ENCODE data around the gene SETD2. TPM values are rescaled to one million over a fixed set of nuclear protein-coding genes. Genes with fewer than 3 reads are reported as not detected.
A peak's percentile ranks its signal among the peaks of the same experiment; 100 is the strongest.

SETD2 gene
- total and polyA plus RNA-seq, 5 donors from 2014 or later: 10.4 to 93.7 (median 11.7) TPM

- Histone ChIP-seq H3K4me3 (ENCODE audit: low read depth, low read length) (no peak overlapping the region), H3K27me3 (ENCODE audit: control insufficient read depth, insufficient read depth, low read length) (no peaks in the 10 kb centered on the region), H3K4me1 (ENCODE audit: control insufficient read depth, insufficient read depth, low read length, poor library complexity, severe bottlenecking) (peaks cover 13% of the 10 kb centered on the region), H3K36me3 (ENCODE audit: control insufficient read depth, insufficient read depth, low read length) (peaks cover 43% of the 10 kb centered on the region), H3K27ac (ENCODE audit: insufficient read depth, low read length, poor library complexity, severe bottlenecking) (no peak overlapping the region), H3K9me3 (ENCODE audit: control insufficient read depth in 2 of 2, low read length in 2 of 2) (no peaks in the 10 kb centered on the region)
- DNase-seq: no peak
- Mint-ChIP-seq H3K27me3 (no peaks in the 10 kb centered on the region), H3K36me3 (peaks cover 21% of the 10 kb centered on the region), H3K27ac (peak overlapping the region in 1 of 3 donors; percentile 75), H3K4me1 (peaks cover 0 to 18% (median 4%) of the 10 kb centered on the region in 4 donors), H3K9me3 (no peaks in the 10 kb centered on the region), H3K4me3 (peak overlapping the region in 3 of 4 donors; percentile 70 to 81 (median 80))
- ATAC-seq (ENCODE audit: low read depth in 2 of 2): no peak
These were observed 155.6 kb downstream of the SETD2 start for GRCh38 chr3:47008234-47008796.

DNA sequence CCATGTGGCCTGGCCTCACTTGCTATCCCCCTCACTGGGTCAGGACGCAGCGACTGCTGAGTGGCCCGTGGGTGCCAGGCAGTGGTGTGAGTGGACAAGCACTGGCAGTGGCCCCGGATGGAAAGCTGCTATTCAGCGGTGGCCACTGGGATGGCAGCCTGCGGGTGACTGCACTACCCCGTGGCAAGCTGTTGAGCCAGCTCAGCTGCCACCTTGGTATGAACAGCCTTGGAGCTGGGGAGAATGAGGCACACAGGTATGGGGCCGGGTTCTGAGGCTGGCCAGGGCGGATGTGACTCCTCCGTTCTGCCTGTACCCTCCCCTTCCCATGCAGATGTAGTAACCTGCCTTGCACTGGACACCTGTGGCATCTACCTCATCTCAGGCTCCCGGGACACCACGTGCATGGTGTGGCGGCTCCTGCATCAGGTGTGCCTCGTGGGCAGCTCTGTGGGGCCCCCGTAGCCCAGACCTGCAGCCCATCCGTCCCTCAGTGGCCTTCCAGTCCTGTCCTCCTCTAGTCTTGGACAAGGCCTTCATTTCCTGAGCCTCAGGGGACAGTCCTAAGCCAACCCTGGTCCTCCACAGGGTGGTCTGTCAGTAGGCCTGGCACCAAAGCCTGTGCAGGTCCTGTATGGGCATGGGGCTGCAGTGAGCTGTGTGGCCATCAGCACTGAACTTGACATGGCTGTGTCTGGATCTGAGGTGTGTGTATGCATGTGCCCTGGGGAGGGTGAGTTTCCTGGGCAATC, 156.3 kb downstream of the SETD2 start:
- no peaks in the 10 kb centered on the region for H3K27me3 Mint-ChIP-seq
- H3K4me3 ChIP-seq (ENCODE audit: low read depth, low read length): no peak overlapping the region
- H3K4me1 ChIP-seq (ENCODE audit: control insufficient read depth, insufficient read depth, low read length, poor library complexity, severe bottlenecking): peaks cover 13% of the 10 kb centered on the region
- peaks cover 0 to 18% (median 4%) of the 10 kb centered on the region in 4 donors for H3K4me1 Mint-ChIP-seq
- DNase-seq (no peak), ATAC-seq (ENCODE audit: low read depth in 2 of 2) (no peak)
- no peak overlapping the region for H3K27ac Mint-ChIP-seq
- H3K27me3 ChIP-seq (ENCODE audit: control insufficient read depth, insufficient read depth, low read length): no peaks in the 10 kb centered on the region
- H3K4me3 Mint-ChIP-seq: peak overlapping the region in 1 of 4 donors; percentile 81
- peaks cover 49% of the 10 kb centered on the region for H3K36me3 ChIP-seq (ENCODE audit: control insufficient read depth, insufficient read depth, low read length)
- no peaks in the 10 kb centered on the region for H3K9me3 ChIP-seq (ENCODE audit: control insufficient read depth in 2 of 2, low read length in 2 of 2)
- H3K9me3 Mint-ChIP-seq: no peaks in the 10 kb centered on the region
- H3K27ac ChIP-seq (ENCODE audit: insufficient read depth, low read length, poor library complexity, severe bottlenecking): no peak overlapping the region
- H3K36me3 Mint-ChIP-seq: peaks cover 21% of the 10 kb centered on the region

GRCh38 chr3:47007001-47007400, 156.9 kb downstream of the SETD2 start:
- Mint-ChIP-seq H3K9me3 (no peaks in the 10 kb centered on the region), H3K4me1 (peaks cover 0 to 18% (median 4%) of the 10 kb centered on the region in 4 donors), H3K36me3 (peaks cover 25% of the 10 kb centered on the region), H3K27me3 (no peaks in the 10 kb centered on the region), H3K27ac (no peak overlapping the region), H3K4me3 (no peak overlapping the region)
- peaks cover 13% of the 10 kb centered on the region for H3K4me1 ChIP-seq (ENCODE audit: control insufficient read depth, insufficient read depth, low read length, poor library complexity, severe bottlenecking)
- peaks cover 55% of the 10 kb centered on the region for H3K36me3 ChIP-seq (ENCODE audit: control insufficient read depth, insufficient read depth, low read length)
- DNase-seq (no peak), ATAC-seq (ENCODE audit: low read depth in 2 of 2) (no peak)
- no peak overlapping the region for H3K4me3 ChIP-seq (ENCODE audit: low read depth, low read length)
- no peaks in the 10 kb centered on the region for H3K9me3 ChIP-seq (ENCODE audit: control insufficient read depth in 2 of 2, low read length in 2 of 2)
- H3K27ac ChIP-seq (ENCODE audit: insufficient read depth, low read length, poor library complexity, severe bottlenecking): no peak overlapping the region
- no peaks in the 10 kb centered on the region for H3K27me3 ChIP-seq (ENCODE audit: control insufficient read depth, insufficient read depth, low read length)

DNA sequence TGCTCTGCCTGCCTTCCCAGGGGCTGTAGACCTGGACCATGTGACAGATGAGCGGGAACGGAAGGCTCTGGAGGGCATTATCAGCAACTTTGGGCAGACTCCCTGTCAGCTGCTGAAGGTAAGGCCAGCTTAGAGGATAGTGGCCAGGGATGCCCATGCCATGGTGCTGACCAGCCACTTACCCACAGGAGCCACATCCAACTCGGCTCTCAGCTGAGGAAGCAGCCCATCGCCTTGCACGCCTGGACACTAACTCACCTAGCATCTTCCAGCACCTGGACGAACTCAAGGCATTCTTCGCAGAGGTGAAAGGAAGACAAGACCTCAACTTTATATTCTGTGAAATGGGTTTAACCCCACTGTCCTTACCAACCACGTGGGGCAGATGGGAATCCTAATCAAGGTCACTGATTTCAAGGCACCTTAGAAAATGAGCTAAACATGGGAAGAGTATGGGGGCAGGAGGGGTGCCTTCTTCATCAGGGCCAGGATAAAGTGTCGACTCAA, 157.7 kb downstream of the SETD2 start:
- DNase-seq: no peak

DNA sequence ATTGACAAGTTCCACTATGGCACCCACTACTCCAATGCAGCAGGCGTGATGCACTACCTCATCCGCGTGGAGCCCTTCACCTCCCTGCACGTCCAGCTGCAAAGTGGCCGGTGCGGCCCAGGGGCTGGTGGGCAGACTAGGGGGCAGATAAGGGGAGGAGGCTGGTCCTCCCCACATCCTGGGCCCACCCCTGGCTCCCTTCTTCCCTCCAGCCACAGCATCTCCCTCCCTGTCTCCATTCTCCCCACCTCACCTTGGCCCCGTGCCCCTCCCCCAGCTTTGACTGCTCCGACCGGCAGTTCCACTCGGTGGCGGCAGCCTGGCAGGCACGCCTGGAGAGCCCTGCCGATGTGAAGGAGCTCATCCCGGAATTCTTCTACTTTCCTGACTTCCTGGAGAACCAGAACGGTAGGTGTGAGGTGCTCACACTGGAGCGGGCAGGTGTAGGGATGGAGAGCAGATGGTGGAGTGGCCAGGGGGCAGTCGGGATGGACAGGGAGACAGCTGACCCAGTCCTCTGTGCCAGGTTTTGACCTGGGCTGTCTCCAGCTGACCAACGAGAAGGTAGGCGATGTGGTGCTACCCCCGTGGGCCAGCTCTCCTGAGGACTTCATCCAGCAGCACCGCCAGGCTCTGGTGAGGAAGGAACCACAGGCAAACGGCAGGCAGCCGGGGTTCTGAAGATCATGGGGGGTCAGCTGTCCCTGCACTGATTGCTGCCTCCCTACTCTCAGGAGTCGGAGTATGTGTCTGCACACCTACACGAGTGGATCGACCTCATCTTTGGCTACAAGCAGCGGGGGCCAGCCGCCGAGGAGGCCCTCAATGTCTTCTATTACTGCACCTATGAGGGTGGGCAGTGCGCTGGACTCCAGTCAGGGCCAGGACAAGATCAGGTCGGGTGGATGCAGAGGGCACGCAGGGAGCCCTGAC, 158.4 kb downstream of the SETD2 start:
- Mint-ChIP-seq H3K4me3 (peak overlapping the region in 1 of 4 donors; percentile 2), H3K27ac (peak overlapping the region in 1 of 3 donors; percentile 69), H3K9me3 (no peaks in the 10 kb centered on the region), H3K27me3 (no peaks in the 10 kb centered on the region), H3K36me3 (peaks cover 25% of the 10 kb centered on the region), H3K4me1 (peaks cover 0 to 10% (median 3%) of the 10 kb centered on the region in 4 donors)
- DNase-seq (no peak), ATAC-seq (ENCODE audit: low read depth in 2 of 2) (no peak)
- Histone ChIP-seq H3K4me3 (ENCODE audit: low read depth, low read length) (no peak overlapping the region), H3K27me3 (ENCODE audit: control insufficient read depth, insufficient read depth, low read length) (no peaks in the 10 kb centered on the region), H3K9me3 (ENCODE audit: control insufficient read depth in 2 of 2, low read length in 2 of 2) (no peaks in the 10 kb centered on the region), H3K36me3 (ENCODE audit: control insufficient read depth, insufficient read depth, low read length) (peaks cover 70% of the 10 kb centered on the region), H3K27ac (ENCODE audit: insufficient read depth, low read length, poor library complexity, severe bottlenecking) (no peak overlapping the region), H3K4me1 (ENCODE audit: control insufficient read depth, insufficient read depth, low read length, poor library complexity, severe bottlenecking) (peaks cover 13% of the 10 kb centered on the region)

More for the DNA sequence above, 157.7 kb downstream of the SETD2 start:
- peak overlapping the region in 1 of 4 donors; percentile 47 for H3K4me3 Mint-ChIP-seq
- H3K27ac Mint-ChIP-seq: peak overlapping the region in 1 of 3 donors; percentile 69
- ATAC-seq (ENCODE audit: low read depth in 2 of 2): no peak
- no peaks in the 10 kb centered on the region for H3K27me3 Mint-ChIP-seq
- H3K4me1 ChIP-seq (ENCODE audit: control insufficient read depth, insufficient read depth, low read length, poor library complexity, severe bottlenecking): peaks cover 13% of the 10 kb centered on the region
- H3K27ac ChIP-seq (ENCODE audit: insufficient read depth, low read length, poor library complexity, severe bottlenecking): no peak overlapping the region
- H3K4me1 Mint-ChIP-seq: peaks cover 0 to 16% (median 4%) of the 10 kb centered on the region in 4 donors
- H3K9me3 ChIP-seq (ENCODE audit: control insufficient read depth in 2 of 2, low read length in 2 of 2): no peaks in the 10 kb centered on the region
- H3K9me3 Mint-ChIP-seq: no peaks in the 10 kb centered on the region
- H3K36me3 Mint-ChIP-seq: peaks cover 25% of the 10 kb centered on the region
- H3K4me3 ChIP-seq (ENCODE audit: low read depth, low read length): no peak overlapping the region
- H3K27me3 ChIP-seq (ENCODE audit: control insufficient read depth, insufficient read depth, low read length): no peaks in the 10 kb centered on the region
- H3K36me3 ChIP-seq (ENCODE audit: control insufficient read depth, insufficient read depth, low read length): peaks cover 63% of the 10 kb centered on the region

DNA sequence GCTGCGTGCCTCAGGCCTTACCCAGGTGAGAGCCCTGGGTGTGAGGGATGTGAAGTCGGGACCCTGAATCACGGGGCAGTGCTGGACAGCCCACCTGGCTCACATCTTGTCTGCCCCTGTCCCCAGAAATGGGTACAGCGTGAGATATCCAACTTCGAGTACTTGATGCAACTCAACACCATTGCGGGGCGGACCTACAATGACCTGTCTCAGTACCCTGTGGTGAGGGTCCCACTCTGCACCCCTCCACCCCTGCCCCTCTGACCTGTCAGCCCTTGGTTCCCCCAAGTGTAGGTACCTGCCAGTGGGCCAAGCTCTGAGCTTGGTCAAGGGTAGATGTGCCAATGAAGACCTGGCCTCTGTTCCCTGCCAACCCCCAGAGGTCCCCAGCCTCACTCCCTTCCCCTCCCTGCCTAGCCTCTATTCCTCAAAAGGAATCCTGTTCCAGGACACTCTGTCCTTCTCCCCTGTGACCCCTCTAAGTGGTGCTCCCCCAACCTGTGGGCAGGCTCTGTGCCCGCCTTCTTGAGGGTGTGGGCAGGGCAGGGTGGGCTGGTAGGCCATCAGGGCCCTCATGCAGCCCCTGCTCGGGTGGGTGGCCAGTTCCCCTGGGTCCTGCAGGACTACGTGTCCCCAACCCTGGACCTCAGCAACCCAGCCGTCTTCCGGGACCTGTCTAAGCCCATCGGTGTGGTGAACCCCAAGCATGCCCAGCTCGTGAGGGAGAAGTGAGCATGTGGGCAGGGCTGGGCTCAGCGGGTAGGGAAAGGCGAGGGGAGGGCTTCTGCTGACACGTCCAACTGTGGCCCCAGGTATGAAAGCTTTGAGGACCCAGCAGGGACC, 159.3 kb downstream of the SETD2 start:
- Histone ChIP-seq H3K36me3 (ENCODE audit: control insufficient read depth, insufficient read depth, low read length) (peaks cover 79% of the 10 kb centered on the region), H3K4me1 (ENCODE audit: control insufficient read depth, insufficient read depth, low read length, poor library complexity, severe bottlenecking) (peaks cover 9% of the 10 kb centered on the region), H3K27me3 (ENCODE audit: control insufficient read depth, insufficient read depth, low read length) (no peaks in the 10 kb centered on the region), H3K27ac (ENCODE audit: insufficient read depth, low read length, poor library complexity, severe bottlenecking) (no peak overlapping the region), H3K4me3 (ENCODE audit: low read depth, low read length) (no peak overlapping the region), H3K9me3 (ENCODE audit: control insufficient read depth in 2 of 2, low read length in 2 of 2) (no peaks in the 10 kb centered on the region)
- Mint-ChIP-seq H3K9me3 (no peaks in the 10 kb centered on the region), H3K4me1 (peaks cover 0 to 6% (median 3%) of the 10 kb centered on the region in 4 donors), H3K36me3 (peaks cover 28% of the 10 kb centered on the region), H3K27me3 (no peaks in the 10 kb centered on the region), H3K4me3 (no peak overlapping the region), H3K27ac (no peak overlapping the region)
- no peak for DNase-seq
- no peak for ATAC-seq (ENCODE audit: low read depth in 2 of 2)
